SU-DHL-6 (cell line): Measurements from ENCODE around the gene EHD4.

Experiments
- H2AFZ ChIP-seq: fragments of 200-600 bp; sonication (generic); 2 replicates; pipeline ENCODE4 v1.6.1; 2014; ENCODE audit warnings: low read depth, mild to moderate bottlenecking, moderate library complexity, mixed read lengths, antibody characterized with exemption, low read length; ENCODE audit not compliant: severe bottlenecking
- H3F3A ChIP-seq: fragments of 200-600 bp; shearing (Covaris generic); 2 replicates; pipeline ENCODE4 v1.6.0; 2016; ENCODE audit warnings: antibody characterized with exemption, mild to moderate bottlenecking; ENCODE audit not compliant: insufficient read depth
- H3K27ac ChIP-seq: fragments of 200-600 bp; sonication (generic); 2 replicates; pipeline ENCODE4 v1.5.1; 2016; ENCODE audit warnings: low read depth, mild to moderate bottlenecking, low read length, moderate library complexity, mixed read lengths
- H3K27me3 ChIP-seq: fragments of 200-600 bp; sonication (generic), shearing (Covaris generic); 2 replicates; pipeline ENCODE4 v1.6.0; 2014; ENCODE audit warnings: mild to moderate bottlenecking, low read length
- H3K36me3 ChIP-seq: fragments of 200-600 bp; sonication (generic); 2 replicates; pipeline ENCODE4 v1.6.1; 2014; ENCODE audit warnings: mild to moderate bottlenecking, low read length, mixed read lengths
- H3K4me2 ChIP-seq: fragments of 300-600, 200-600 bp; shearing (Covaris generic), sonication (generic); 2 replicates; pipeline ENCODE4 v1.6.0; 2014; ENCODE audit warnings: low read length, low read depth, mild to moderate bottlenecking; ENCODE audit not compliant: poor library complexity, severe bottlenecking
- H3K4me3 ChIP-seq: fragments of 200-600 bp; sonication (generic); 2 replicates; pipeline ENCODE4 v1.5.1; 2014; ENCODE audit warnings: antibody characterized with exemption, low read length, mild to moderate bottlenecking, mixed read lengths; ENCODE audit not compliant: insufficient read depth, poor library complexity, severe bottlenecking
- H3K79me2 ChIP-seq: fragments of 200-600 bp; sonication (generic); 2 replicates; pipeline ENCODE4 v1.6.1; 2014; ENCODE audit warnings: mild to moderate bottlenecking, low read length, moderate library complexity; ENCODE audit not compliant: insufficient read depth
- H3K9ac ChIP-seq: fragments of 200-600 bp; sonication (generic); 2 replicates; pipeline ENCODE4 v1.7.0; 2014; ENCODE audit warnings: mild to moderate bottlenecking, low read length
- H3K9me2 ChIP-seq: fragments of 200-600 bp; sonication (generic); replicated peaks from 2 replicates; pipeline ENCODE4 v1.6.1; 2014; ENCODE audit warnings: low read length; ENCODE audit not compliant: insufficient read depth
- H3K9me3 ChIP-seq: fragments of 200-600 bp; sonication (generic); 2 replicates; pipeline ENCODE4 v1.6.1; 2014; ENCODE audit warnings: low read length, mixed read lengths; ENCODE audit not compliant: insufficient read depth
- H4K20me1 ChIP-seq: fragments of 200-600 bp; sonication (generic); 2 replicates; pipeline ENCODE4 v1.6.1; 2014; ENCODE audit warnings: low read depth, mild to moderate bottlenecking, antibody characterized with exemption, low read length, moderate library complexity, mixed read lengths
- CTCF ChIP-seq: fragments of 200-600 bp; sonication (generic); IDR thresholded peaks from one replicate; pipeline ENCODE4 v1.5.1; 2017; ENCODE audit warnings: antibody characterized with exemption, mild to moderate bottlenecking, low read length, moderate library complexity; ENCODE audit not compliant: insufficient read depth, poor library complexity, severe bottlenecking
- EZH2phosphoT487 ChIP-seq: fragments of 200-600 bp; sonication (generic), shearing (Covaris generic); conservative IDR thresholded peaks from 2 replicates; pipeline ENCODE4 v1.6.1; 2018; ENCODE audit warnings: mild to moderate bottlenecking, antibody characterized with exemption, low read length, moderate library complexity, mixed read lengths

EHD4 gene

GRCh38 chr15:41871175-41871905 is 101.0 kb downstream of the EHD4 start:
- no peak overlapping the region for H3K9ac ChIP-seq
- no peak overlapping the region for H3K4me3 ChIP-seq
- H3K36me3 ChIP-seq, result no peaks in the 10 kb centered on the region
- H3K27me3 ChIP-seq, result no peaks in the 10 kb centered on the region
- H3K27ac ChIP-seq, result no peak overlapping the region
- no peaks in the 10 kb centered on the region for H3K9me3 ChIP-seq
- no peak for TF ChIP-seq CTCF
- TF ChIP-seq EZH2phosphoT487, result no peak
- H2AFZ ChIP-seq, result no peak overlapping the region
- no peaks in the 10 kb centered on the region for H3F3A ChIP-seq
- H3K4me2 ChIP-seq, result no peak overlapping the region
- H3K9me2 ChIP-seq, result no peaks in the 10 kb centered on the region
- no peaks in the 10 kb centered on the region for H4K20me1 ChIP-seq
- no peaks in the 10 kb centered on the region for H3K79me2 ChIP-seq

GRCh38 chr15:41870689-41871081 is 101.7 kb downstream of the EHD4 start:
- H3K27me3 ChIP-seq, result no peaks in the 10 kb centered on the region
- no peak overlapping the region for H3K4me2 ChIP-seq
- no peaks in the 10 kb centered on the region for H3K79me2 ChIP-seq
- no peaks in the 10 kb centered on the region for H4K20me1 ChIP-seq
- no peak overlapping the region for H2AFZ ChIP-seq
- H3K36me3 ChIP-seq, result no peaks in the 10 kb centered on the region
- no peak overlapping the region for H3K9ac ChIP-seq
- no peak overlapping the region for H3K27ac ChIP-seq
- H3F3A ChIP-seq, result no peaks in the 10 kb centered on the region
- no peak for TF ChIP-seq CTCF
- TF ChIP-seq EZH2phosphoT487, result no peak
- H3K9me3 ChIP-seq, result no peaks in the 10 kb centered on the region
- H3K9me2 ChIP-seq, result no peaks in the 10 kb centered on the region
- H3K4me3 ChIP-seq, result no peak overlapping the region

- no peaks in the 10 kb centered on the region for H3K9me2 ChIP-seq
- H3K4me3 ChIP-seq, result no peak overlapping the region
- no peaks in the 10 kb centered on the region for H3K9me3 ChIP-seq
- no peaks in the 10 kb centered on the region for H4K20me1 ChIP-seq
- no peaks in the 10 kb centered on the region for H3F3A ChIP-seq
- H3K9ac ChIP-seq, result no peak overlapping the region
- H3K27ac ChIP-seq, result no peak overlapping the region
- no peaks in the 10 kb centered on the region for H3K27me3 ChIP-seq
- H2AFZ ChIP-seq, result no peak overlapping the region
- no peak overlapping the region for H3K4me2 ChIP-seq
- H3K36me3 ChIP-seq, result no peaks in the 10 kb centered on the region
- TF ChIP-seq EZH2phosphoT487, result no peak
- TF ChIP-seq CTCF, result no peak
- no peaks in the 10 kb centered on the region for H3K79me2 ChIP-seq
Observed at GRCh38 chr15:41869770-41870688, 102.3 kb downstream of the EHD4 start.
